Limb (tissue), 2 donors: ENCODE data around the gene BHLHA15.

Experiments
- DNase-seq, 2 donors: peaks; one replicate each; pipeline ENCODE4 v3.0.0-alpha.2; 2016; ENCODE audit errors: extremely low spot score in 2 of 2

The BHLHA15 gene

DNA sequence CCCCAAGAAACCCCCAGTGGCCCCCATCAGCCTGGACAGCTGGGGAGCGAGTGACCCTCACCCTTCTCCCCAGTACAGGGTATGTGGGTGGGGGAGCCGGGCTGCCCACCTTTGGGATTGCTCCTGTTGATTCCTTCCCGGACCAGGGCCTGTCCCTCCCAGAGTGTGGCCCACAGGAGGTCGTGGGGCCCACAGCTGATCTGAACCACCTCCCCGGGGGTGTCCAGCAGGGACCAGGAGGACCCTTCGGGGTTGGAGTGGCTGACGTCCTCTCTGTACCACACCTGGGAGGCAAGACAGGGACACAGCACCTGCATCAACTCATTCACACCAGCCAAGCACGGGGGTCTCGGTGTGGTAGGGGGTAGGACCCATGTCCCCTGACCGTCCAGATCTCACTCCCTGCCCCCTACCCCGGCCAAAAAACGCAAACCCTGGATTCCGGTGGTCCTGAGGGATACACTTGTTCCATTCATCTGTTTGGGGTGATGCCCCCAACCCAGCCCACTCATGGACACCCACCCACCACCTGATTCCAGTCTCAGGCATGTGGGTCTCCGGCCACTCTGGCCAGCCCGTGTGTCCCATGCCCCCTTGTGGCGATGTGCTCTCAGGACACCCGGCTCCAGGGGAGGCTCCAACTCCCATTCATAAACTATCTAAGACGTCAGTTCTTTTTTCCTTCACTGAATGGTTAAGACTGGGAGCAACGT, 29.9 kb downstream of the BHLHA15 start:
- DNase-seq, result peak in 1 of 2 donors; percentile 44

DNA sequence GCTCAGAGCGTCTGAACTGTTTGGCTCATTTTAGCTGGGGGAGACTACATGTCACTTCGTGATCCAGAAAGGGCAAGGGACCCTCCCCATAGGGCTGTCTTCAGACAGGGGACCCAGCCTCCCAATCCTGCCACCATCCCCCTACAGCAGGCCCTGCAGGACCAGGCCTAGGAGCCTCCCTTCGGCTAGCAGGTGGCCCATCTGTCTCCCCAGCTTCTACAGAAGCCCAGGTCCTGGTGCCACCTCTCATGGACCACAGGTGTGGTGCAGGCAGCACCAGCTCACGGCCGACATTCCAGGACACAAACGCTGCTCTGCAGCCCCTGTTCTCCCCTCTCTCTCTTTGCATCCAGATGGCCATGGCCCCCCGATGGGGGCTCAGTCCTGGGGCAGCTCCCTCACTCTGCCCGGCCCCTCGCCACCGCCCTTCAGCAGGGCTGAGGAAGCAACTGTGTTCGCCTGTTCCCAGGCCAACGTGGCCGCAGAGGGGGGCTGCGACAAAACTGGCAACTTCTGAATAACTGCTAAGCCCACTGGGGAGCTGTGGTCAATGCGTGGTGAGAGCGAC, 30.5 kb downstream of the BHLHA15 start:
- no peak for DNase-seq

DNA sequence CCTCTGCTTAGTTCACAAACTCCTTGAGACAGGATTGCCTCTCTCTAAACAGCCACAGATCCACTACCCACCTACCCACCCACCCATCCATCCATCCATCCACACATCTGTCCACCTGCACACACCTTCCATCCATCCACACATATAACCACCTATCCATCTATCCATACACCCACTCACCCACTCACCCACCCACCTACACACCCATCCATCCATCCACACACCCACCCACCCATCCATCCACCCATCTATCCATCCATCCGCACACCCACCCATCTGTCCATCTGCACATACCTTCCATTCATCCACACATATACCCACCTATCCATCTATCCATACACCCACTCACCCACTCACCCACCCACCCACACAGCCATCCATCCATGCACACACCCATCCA, 31.1 kb downstream of the BHLHA15 start:
- DNase-seq, result no peak

GRCh38 chr7:98242934-98243333, 31.7 kb downstream of the BHLHA15 start:
- no peak for DNase-seq

GRCh38 chr7:98244871-98245270, 33.6 kb downstream of the BHLHA15 start:
- DNase-seq, result no peak

DNA sequence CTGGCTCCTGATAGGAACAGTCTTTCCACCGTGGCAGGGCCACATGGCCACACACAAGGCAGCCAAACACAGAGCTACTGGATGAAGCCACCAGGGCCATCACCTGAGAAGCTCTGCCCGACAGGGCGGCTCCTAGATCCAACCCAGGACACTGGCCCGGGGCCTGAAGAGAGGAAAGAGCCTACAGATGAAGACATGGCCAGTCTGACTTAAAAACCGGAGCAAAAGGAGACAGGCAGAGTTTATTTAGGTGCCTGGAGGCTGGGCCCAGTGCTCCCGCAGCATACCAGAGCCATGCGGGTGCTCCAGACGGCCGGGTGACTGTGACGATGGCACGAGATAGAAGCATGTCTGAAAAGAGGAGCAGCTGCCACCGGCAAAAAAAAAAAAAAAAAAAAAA, 36.9 kb downstream of the BHLHA15 start:
- no peak for DNase-seq

- no peak for DNase-seq
These were observed 37.9 kb downstream of the BHLHA15 start for GRCh38 chr7:98249106-98249505.

DNA sequence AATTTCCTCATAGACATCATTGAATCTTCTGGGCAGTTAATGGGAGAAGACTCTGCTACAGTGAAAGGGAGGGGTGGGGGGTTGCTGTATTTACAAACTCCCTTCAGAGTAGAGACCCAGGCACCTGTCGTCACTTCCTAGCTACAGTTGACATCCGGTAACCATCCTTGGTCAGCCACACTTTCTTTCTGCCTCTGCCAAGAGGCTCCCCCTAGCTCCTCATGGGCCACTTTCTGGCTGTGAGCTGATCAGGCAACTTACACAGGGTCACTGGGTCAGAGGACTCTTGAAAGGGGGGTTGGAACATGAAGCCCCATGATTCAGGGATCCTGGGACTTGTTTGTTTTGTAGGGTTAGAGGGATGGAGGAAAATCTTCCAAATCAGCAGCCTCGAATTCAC, 39.5 kb downstream of the BHLHA15 start:
- DNase-seq, result no peak

DNA sequence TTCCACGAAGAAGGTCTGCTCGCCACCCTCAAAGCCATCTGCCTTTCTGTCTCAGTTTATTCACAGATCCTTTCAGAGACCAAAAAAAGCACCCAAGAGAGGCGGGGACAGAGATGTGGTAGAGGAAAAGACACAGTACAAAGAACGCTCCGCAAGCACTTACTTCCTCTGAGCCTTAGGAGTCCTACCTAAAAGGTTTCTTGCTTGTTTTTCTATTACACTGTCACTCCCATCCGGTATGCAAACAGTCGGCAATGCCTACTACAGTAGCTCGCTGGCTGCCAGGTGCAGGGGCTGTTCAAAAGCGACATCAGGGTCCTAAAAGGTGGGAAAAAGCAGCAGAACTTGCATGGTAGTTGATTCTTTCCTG, 40.0 kb downstream of the BHLHA15 start:
- no peak for DNase-seq

DNA sequence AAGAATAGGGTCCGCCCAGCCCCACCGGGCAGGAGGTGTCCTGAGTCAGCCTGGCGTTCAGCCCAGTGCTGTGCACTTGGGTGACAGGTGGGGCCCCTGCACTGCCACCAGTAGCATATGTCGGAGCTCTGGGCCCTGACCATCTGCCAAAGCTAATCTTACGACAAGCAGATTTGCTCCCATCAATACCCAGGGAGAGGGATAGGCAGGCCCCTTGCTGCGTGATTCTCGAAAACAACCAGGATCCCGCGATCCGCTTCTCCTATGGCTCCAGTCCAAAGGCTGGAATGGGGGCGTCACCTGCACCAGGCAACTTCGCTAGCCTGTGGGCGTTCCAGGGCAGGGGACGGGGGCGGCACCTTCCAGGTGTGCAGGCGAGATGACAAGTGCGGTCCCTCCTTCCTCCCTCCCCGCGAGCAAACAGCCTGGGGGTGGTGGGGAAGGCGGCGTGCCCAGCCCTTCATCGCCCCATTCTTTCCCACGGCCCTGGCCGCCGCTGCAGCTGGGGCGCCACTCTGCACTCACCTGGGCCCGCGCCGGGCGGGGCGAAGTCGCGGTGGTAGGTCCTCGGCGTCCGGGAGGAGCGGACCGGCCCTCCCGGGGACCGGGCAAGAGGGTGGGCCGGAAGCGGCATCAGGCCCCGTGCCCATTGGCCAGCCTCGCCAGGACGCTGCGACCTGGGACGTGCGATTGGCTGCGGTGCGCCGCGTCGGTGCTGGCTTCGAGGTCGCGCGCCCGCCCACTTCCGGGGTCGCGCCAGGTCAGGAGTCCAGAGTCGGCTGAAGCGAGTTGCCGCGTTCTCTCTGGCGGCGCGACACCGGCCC, 40.6 kb downstream of the BHLHA15 start, which contains the start of gene TECPR1:
TECPR1 (minus strand) TSS at position 632 of the 824 bp plus-strand sequence. CDS start 6,086 bp downstream, outside the sequence.
- DNase-seq, result peak; percentile 89 to 92

DNA sequence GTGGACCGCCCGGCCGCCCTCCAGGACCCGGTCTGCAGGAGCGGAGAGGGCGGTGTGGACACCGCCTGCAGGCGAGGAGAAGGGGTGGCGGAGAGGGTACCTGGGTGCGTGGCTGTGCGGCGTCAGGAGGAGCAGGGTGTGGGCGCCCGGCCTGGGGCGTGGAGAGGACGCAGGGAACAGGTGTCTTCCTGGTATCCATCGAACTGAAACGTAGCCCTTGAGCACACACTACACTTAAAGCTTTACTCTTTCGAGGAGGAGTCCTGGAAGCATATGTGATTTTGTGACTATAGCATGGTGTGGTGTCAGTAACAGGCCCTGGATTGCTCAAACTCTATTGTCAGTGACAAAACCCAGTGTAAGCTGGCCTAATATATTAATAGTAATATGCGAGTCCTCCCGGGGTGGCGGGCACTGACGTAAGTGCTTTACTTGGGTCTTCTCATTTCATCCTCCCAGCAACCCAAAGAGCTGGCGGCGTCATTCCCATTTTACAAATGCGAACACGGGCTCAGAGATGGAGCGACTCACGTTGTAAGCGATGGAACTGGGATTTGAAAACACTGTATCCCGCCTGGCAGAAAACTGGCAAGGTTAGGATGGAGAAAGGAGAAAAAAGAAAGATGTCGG, 41.3 kb downstream of the BHLHA15 start:
- DNase-seq, result no peak

DNA sequence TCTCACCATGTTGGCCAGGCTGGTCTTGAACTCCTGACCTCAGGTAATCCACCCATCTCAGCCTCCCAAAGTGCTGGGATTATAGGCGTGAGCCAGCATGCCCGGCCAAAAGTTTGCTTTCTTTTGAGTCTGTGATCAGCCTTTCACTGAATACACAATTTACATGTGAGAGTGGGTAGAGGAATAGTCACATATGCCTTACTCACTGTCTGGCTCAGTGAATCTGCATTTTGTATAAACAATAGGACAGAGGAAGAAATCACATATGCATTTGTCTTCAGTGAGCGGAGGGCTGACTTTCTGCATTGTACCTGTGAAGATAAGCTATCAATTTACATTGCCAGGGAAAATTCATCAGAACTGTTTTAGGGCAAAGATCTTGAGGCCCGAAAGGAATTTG, 43.3 kb downstream of the BHLHA15 start:
- DNase-seq, result no peak

GRCh38 chr7:98254951-98255610, 43.8 kb downstream of the BHLHA15 start:
- no peak for DNase-seq

GRCh38 chr7:98256431-98256830, 45.2 kb downstream of the BHLHA15 start:
- DNase-seq, result no peak

GRCh38 chr7:98257701-98258100, 46.5 kb downstream of the BHLHA15 start:
- DNase-seq, result no peak
